HepG2 (cell line): ENCODE measurements around the gene GINS3. TPM values are rescaled to one million over a fixed set of nuclear protein-coding genes. Genes with fewer than 3 reads are reported as not detected.

Source experiments
- ATAC-seq: fragments of 200-7000 bp; cut with Tn5 transposase; 3 replicates; pipeline ENCODE4 v1.9.1; 2020; ENCODE audit warnings: mild to moderate bottlenecking, moderate library complexity
- BruUV-seq: library from RNA; stranded (reverse); fragments of 400-500 nt; replicated peaks from 2 replicates; lab custom pipeline; 2021; lab: Mats Ljungman, UMichigan
- CTCF ChIA-PET: fragments of 300-600 bp; formaldehyde crosslinking; extraction: SDS; loops from one replicate; lab custom pipeline; 2021; ENCODE audit warnings: low total read pairs, inconsistent platforms, low intra/inter-chr PET ratio; lab: Yijun Ruan, JAX
- POLR2A ChIA-PET: fragments of 350-600 bp; sonication (Branson Sonifier 250); formaldehyde crosslinking; loops from one replicate; lab custom pipeline; 2020; ENCODE audit warnings: antibody characterized with exemption, inconsistent platforms; lab: Yijun Ruan, JAX
- DNase-seq: peaks from one replicate; pipeline ENCODE4 v3.0.0-alpha.2; 2015; ENCODE audit warnings: low spot score
- FAIRE-seq: peaks from 3 replicates; lab custom pipeline; 2011; peaks lifted over from hg19 to GRCh38; lab: Jason Lieb, UNC
- H2AFZ ChIP-seq: one replicate; pipeline ENCODE4 v1.6.1; 2011; ENCODE audit warnings: low read length, inconsistent platforms
- H3K27ac ChIP-seq: fragments of 300-600 bp; 3 replicates; pipeline ENCODE4 v1.8.0; 2011; ENCODE audit warnings: mixed run types, mild to moderate bottlenecking, mixed read lengths, low read length, inconsistent platforms; ENCODE audit not compliant: insufficient read depth; ENCODE audit errors: extremely low read length
- H3K27me3 ChIP-seq, 2 experiments: fragments of 200-600 bp in 1 of 2; 2 replicates in 1 of 2; 3 replicates in 1 of 2; pipeline versions ENCODE4 v1.6.0 to v1.8.0; 2011; ENCODE audit warnings: low read length in 2 of 2, mild to moderate bottlenecking in 2 of 2, moderate library complexity in 2 of 2, inconsistent platforms in 1 of 2; ENCODE audit not compliant: insufficient read depth in 2 of 2, control insufficient read depth in 1 of 2
- H3K36me3 ChIP-seq, 2 experiments: fragments of 200-600 bp in 1 of 2; replicated peaks in 1 of 2; 2 replicates in 1 of 2; 3 replicates in 1 of 2; pipeline versions ENCODE4 v1.5.1 to v1.8.0; 2011; ENCODE audit warnings: low read length in 2 of 2, inconsistent platforms in 1 of 2; ENCODE audit not compliant: insufficient read depth in 2 of 2, control insufficient read depth in 1 of 2
- H3K4me1 ChIP-seq: 2 replicates; pipeline ENCODE4 v1.5.1; 2012; ENCODE audit warnings: low read length, inconsistent platforms; ENCODE audit not compliant: insufficient read depth
- H3K4me2 ChIP-seq: 2 replicates; pipeline ENCODE4 v1.6.0; 2011; ENCODE audit warnings: low read depth, low read length, inconsistent platforms
- H3K4me3 ChIP-seq, 3 experiments: fragments of 200-600 bp in 1 of 3; sonication (generic), shearing (Covaris generic) in 1 of 3; replicated peaks in 1 of 3; 2 replicates each; pipeline ENCODE4 v1.5.1; 2011 to 2016; ENCODE audit warnings: low read length in 3 of 3, inconsistent platforms in 2 of 3, low read depth in 2 of 3, mild to moderate bottlenecking in 2 of 3, control low read depth in 1 of 3, mixed read lengths in 1 of 3; ENCODE audit not compliant: insufficient read depth in 1 of 3
- H3K79me2 ChIP-seq: one replicate; pipeline ENCODE4 v1.6.1; 2011; ENCODE audit warnings: low read length, inconsistent platforms; ENCODE audit not compliant: insufficient read depth
- H3K9ac ChIP-seq: 2 replicates; pipeline ENCODE4 v1.6.0; 2011; ENCODE audit warnings: mild to moderate bottlenecking, low read depth, low read length, inconsistent platforms; ENCODE audit not compliant: insufficient read depth
- H3K9me3 ChIP-seq: 2 replicates; pipeline ENCODE4 v1.5.1; 2012; ENCODE audit warnings: mild to moderate bottlenecking, low read length
- H4K20me1 ChIP-seq: 2 replicates; pipeline ENCODE4 v1.6.0; 2011; ENCODE audit warnings: inconsistent platforms, mild to moderate bottlenecking, low read length, moderate library complexity; ENCODE audit not compliant: insufficient read depth
- DNMT1 ChIP-seq: sonication (generic); formaldehyde crosslinking; IDR thresholded peaks from 2 replicates; pipeline ENCODE4 v1.5.1; 2020; ENCODE audit warnings: mild to moderate bottlenecking, missing genetic modification reagents
- GLI4 ChIP-seq: sonication (generic); formaldehyde crosslinking; IDR thresholded peaks from 2 replicates; pipeline ENCODE4 v1.5.1; 2020; ENCODE audit warnings: missing genetic modification reagents, mild to moderate bottlenecking, moderate library complexity, borderline replicate concordance
- PCBP2 ChIP-seq: fragments of 200-400 bp; formaldehyde crosslinking; optimal IDR thresholded peaks from 2 replicates; pipeline ENCODE3; 2018; ENCODE audit warnings: low read length, low read depth; ENCODE audit not compliant: poor library complexity, severe bottlenecking
- RXRA ChIP-seq: sonication (generic); formaldehyde crosslinking; IDR thresholded peaks from 2 replicates; pipeline ENCODE4 v1.5.1; 2020; ENCODE audit warnings: missing genetic modification reagents
- ZSCAN9 ChIP-seq: IDR thresholded peaks from 2 replicates; pipeline ENCODE4 v1.6.1; 2016; ENCODE audit warnings: borderline replicate concordance
- WGBS: methylation state at CpG from one replicate; pipeline ENCODE4 v1.1.6; 2017; ENCODE audit warnings: low lambda C conversion rate; 5-methylcytosine and 5-hydroxymethylcytosine counted together
- in situ Hi-C: cut with HindIII; loops from 2 replicates; pipeline ENCODE4 v1.10.0; 2017; ENCODE audit warnings: low pct_unique_long_range_greater_than_20kb; ENCODE audit not compliant: extremely low pct_ligation_motif_present
- intact Hi-C: fragments of 100-400 bp; cut with micrococcal nuclease; formaldehyde crosslinking; loops from one replicate; pipeline ENCODE4 v1.10.0; 2022; ENCODE audit not compliant: unreplicated experiment
- polyA plus RNA-seq, 8 experiments: library from polyadenylated mRNA; depleted of rRNA in 3 of 8; stranded (reverse) in 7 of 8; unstranded in 1 of 8; fragments of >200 nt; fragmentation: Illumina TruSeq in 4 of 8; extraction: Trizol in 4 of 8; gene quantifications; 2 replicates each; pipeline versions ENCODE4 v1.2.1 to v1.2.3, GENCODE V29; 2011 to 2016; ENCODE audit warnings: low read depth in 4 of 8, missing spikeins in 1 of 8, mixed read lengths in 1 of 8; ENCODE audit not compliant: insufficient read depth in 1 of 8
- total RNA-seq, 5 experiments: library from RNA; depleted of rRNA; stranded (reverse); fragments of >200 nt; fragmentation: Illumina TruSeq; extraction: Trizol; gene quantifications; 2 replicates each; pipeline ENCODE4 v1.2.3, GENCODE V29; 2016; ENCODE audit warnings: low read depth in 1 of 5
- TF ChIP-seq, protein P1 (sequence below): sonication (generic); formaldehyde crosslinking; IDR thresholded peaks from 2 replicates; pipeline ENCODE4 v1.4.0; 2020; ENCODE audit warnings: mild to moderate bottlenecking, missing genetic modification reagents
- TF ChIP-seq, protein P2 (sequence below): sonication (generic); formaldehyde crosslinking; IDR thresholded peaks from 2 replicates; pipeline ENCODE4 v1.4.0; 2020; ENCODE audit warnings: mild to moderate bottlenecking, missing genetic modification reagents

Gene GINS3
- total and polyA plus RNA-seq, 2 of the 13 experiments (the other 11 are each of a cell fraction or from before 2014, with no cell fraction given), result 6.5 to 19.3 TPM

DNA sequence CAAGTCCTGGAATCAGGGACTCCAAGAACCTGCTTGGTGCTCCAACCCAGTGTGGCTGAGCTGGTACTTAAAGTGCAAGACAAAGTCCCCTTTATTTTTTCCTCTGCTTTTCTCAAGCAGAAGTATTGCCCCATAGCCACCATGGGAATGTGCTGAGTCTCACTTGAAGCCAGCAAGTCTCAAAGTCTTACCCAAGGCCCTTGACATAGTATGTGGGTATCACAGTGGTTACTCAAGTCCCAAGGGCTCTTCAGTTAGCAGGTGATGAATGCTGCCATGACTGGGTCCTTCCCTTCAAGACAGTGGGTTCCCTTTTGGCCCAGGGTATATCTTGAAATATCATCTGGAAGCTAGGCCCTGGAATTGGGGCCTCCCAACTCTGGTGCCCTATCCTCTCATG, 30.5 kb upstream of the GINS3 start (continued):
- TF ChIP-seq, protein P1, sequence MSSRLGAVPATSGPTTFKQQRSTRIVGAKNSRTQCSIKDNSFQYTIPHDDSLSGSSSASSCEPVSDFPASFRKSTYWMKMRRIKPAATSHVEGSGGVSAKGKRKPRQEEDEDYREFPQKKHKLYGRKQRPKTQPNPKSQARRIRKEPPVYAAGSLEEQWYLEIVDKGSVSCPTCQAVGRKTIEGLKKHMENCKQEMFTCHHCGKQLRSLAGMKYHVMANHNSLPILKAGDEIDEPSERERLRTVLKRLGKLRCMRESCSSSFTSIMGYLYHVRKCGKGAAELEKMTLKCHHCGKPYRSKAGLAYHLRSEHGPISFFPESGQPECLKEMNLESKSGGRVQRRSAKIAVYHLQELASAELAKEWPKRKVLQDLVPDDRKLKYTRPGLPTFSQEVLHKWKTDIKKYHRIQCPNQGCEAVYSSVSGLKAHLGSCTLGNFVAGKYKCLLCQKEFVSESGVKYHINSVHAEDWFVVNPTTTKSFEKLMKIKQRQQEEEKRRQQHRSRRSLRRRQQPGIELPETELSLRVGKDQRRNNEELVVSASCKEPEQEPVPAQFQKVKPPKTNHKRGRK (CRISPR knock-in tag), result no peak
- TF ChIP-seq DNMT1 (CRISPR knock-in tag) (no peak), ZSCAN9 (CRISPR knock-in tag) (no peak), RXRA (CRISPR knock-in tag) (no peak)
- TF ChIP-seq, protein P2, sequence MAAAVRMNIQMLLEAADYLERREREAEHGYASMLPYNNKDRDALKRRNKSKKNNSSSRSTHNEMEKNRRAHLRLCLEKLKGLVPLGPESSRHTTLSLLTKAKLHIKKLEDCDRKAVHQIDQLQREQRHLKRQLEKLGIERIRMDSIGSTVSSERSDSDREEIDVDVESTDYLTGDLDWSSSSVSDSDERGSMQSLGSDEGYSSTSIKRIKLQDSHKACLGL (CRISPR knock-in tag), result no peak

DNA sequence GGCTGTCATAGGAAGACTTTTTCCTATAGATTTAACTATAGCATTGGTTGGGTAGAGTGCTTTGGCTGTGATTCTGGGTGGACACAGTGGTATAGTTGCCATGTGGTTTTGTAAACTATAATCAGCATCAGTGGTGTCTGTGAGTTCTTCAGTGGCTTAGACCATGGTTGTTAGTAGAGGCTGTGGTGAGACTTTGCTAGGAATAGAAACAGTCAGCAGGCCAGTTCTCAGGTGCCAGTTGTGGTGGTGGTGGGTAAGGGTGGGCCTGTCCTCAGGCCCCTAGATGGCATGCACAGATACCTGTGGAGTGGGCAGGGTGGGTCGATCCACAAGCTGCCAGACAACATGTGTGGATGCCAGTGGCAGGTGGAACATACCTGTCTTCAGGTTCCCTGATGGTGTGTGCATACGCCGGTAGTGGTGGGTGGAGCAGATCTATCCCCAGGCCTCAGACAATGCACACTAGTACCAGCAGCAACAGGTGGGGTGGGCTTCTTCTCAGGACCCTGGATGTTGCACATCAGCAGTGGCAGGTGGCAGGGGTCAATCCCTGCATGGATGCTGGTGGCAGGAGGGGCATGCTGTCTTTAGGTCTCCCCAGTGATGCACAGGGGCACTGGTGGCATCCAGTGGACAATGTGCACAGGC, 28.4 kb upstream of the GINS3 start:
- Histone ChIP-seq H3K9me3 (peaks cover 24% of the 10 kb centered on the region), H3K27ac (no peak overlapping the region), H3K36me3 (no peaks in the 10 kb centered on the region), H3K4me3 (no peak overlapping the region), H3K9ac (no peak overlapping the region), H3K4me2 (no peak overlapping the region), H3K79me2 (no peaks in the 10 kb centered on the region), H2AFZ (no peak overlapping the region), H4K20me1 (no peaks in the 10 kb centered on the region), H3K4me1 (no peaks in the 10 kb centered on the region), H3K27me3 (no peaks in the 10 kb centered on the region)
- intact Hi-C loops, result no loop called here
- in situ Hi-C loops, result no loop called here
- WGBS, result 56% methylated on average over 3 of the region's 3 CpGs
- no peak for TF ChIP-seq PCBP2
- no peak for TF ChIP-seq GLI4 (CRISPR knock-in tag)
- ChIA-PET POLR2A (no interaction called here), CTCF (no interaction called here)
- FAIRE-seq (no peak), ATAC-seq (no peak), DNase-seq (no peak)
- no TSS peak for BruUV-seq
